ENCODE measurements around the gene HMGXB4. TPM values are rescaled to one million over a fixed set of nuclear protein-coding genes. Genes with fewer than 3 reads are reported as not detected.
A peak's percentile ranks its signal among the peaks of the same experiment; 100 is the strongest.

The HMGXB4 gene
- total RNA-seq, 4 donors from 2014 or later: 25.0 to 45.9 (median 29.2) TPM

DNA sequence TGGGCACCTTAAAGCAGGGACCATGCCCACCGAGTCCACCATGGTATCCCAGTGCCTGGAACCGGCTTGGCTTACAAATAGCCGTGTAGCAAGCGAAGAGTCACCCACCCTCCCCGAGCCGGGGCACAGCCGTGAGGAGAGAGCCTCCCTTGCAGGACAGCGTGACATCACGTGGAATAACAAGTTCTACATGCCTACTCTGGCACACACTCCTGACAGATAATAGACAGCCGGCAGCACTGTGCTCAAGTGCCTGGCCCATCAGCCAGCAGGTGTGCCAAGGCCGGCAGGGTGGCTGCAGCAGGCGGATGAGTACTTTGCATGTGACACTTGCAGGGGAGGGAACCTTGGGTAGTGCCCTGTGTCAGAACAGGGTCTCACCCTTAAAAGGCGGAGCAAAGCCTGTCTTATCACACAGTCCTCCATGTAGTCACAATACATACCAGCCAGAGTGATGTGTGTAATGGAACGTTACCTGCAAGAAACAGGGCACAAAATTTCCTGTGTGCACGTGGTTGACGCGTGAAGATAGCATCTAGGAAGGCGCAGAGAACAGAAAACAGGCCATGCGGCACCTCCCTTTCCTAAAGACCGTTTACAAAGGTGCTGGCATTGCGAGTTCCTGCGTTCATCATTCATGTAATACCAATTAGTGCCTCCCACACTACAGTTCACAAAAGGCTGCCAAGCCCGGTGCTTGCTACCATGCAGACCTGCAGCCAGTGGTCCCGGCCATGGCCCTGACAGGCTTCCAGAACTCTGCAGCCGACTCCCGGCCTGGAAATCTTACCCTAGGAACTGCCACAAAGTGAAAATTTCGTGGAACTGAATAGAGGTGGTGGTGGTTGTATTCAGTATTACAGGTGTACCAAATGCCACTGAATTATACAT lies 58.8 kb downstream of the HMGXB4 start:
- Histone ChIP-seq H3K4me3 (no peak overlapping the region), H3K27ac (peak overlapping the region in 2 of 4 donors; percentile 8 to 10), H3K36me3 (peaks cover 0 to 52% (median 0%) of the 10 kb centered on the region in 3 donors), H3K27me3 (no peaks in the 10 kb centered on the region), H3K9me3 (no peaks in the 10 kb centered on the region), H3K4me1 (peaks cover 0 to 41% (median 8%) of the 10 kb centered on the region in 4 donors)
- TF ChIP-seq POLR2A (IDR thresholded peaks at IDR 0.05) (no peak), CTCF (IDR thresholded peaks at IDR 0.05) (no peak)
- DNase-seq: peak in 2 of 3 donors; percentile 48 to 57

GRCh38 chr22:35316751-35317150 lies 59.5 kb downstream of the HMGXB4 start:
- Histone ChIP-seq H3K36me3 (peaks cover 0 to 58% (median 0%) of the 10 kb centered on the region in 3 donors), H3K4me1 (peaks cover 0 to 41% (median 8%) of the 10 kb centered on the region in 4 donors), H3K27ac (no peak overlapping the region), H3K9me3 (no peaks in the 10 kb centered on the region), H3K4me3 (no peak overlapping the region), H3K27me3 (no peaks in the 10 kb centered on the region)
- DNase-seq: no peak
- TF ChIP-seq CTCF (IDR thresholded peaks at IDR 0.05) (no peak), POLR2A (IDR thresholded peaks at IDR 0.05) (no peak)

- no peaks in the 10 kb centered on the region for H3K9me3 ChIP-seq
- H3K4me1 ChIP-seq: peaks cover 0 to 35% (median 8%) of the 10 kb centered on the region in 4 donors
- no peak overlapping the region for H3K4me3 ChIP-seq
- peaks cover 0 to 68% (median 0%) of the 10 kb centered on the region in 3 donors for H3K36me3 ChIP-seq
- no peak overlapping the region for H3K27ac ChIP-seq
- DNase-seq: peak in 1 of 3 donors; percentile 20
- H3K27me3 ChIP-seq: no peaks in the 10 kb centered on the region
- TF ChIP-seq CTCF (IDR thresholded peaks at IDR 0.05) (no peak), POLR2A (IDR thresholded peaks at IDR 0.05) (no peak)
These were observed 60.5 kb downstream of the HMGXB4 start for GRCh38 chr22:35317680-35318290.

GRCh38 chr22:35318346-35319215 lies 61.3 kb downstream of the HMGXB4 start:
- peaks cover 0 to 76% (median 0%) of the 10 kb centered on the region in 3 donors for H3K36me3 ChIP-seq
- no peaks in the 10 kb centered on the region for H3K9me3 ChIP-seq
- no peak overlapping the region for H3K27ac ChIP-seq
- no peaks in the 10 kb centered on the region for H3K27me3 ChIP-seq
- peaks cover 0 to 27% (median 4%) of the 10 kb centered on the region in 4 donors for H3K4me1 ChIP-seq
- peak in 1 of 3 donors; percentile 40 for DNase-seq
- TF ChIP-seq CTCF (IDR thresholded peaks at IDR 0.05): no peak
- TF ChIP-seq POLR2A (IDR thresholded peaks at IDR 0.05): no peak
- no peak overlapping the region for H3K4me3 ChIP-seq

Measured in Peyer's patch (tissue), 4 donors.